ENCODE measurements around the gene FAH.
"Not testable (repeated sequence)": the region's sequence is repeated elsewhere in the genome, so short reads cannot be mapped to it uniquely, and the experiment has no call there.

Gene FAH

DNA sequence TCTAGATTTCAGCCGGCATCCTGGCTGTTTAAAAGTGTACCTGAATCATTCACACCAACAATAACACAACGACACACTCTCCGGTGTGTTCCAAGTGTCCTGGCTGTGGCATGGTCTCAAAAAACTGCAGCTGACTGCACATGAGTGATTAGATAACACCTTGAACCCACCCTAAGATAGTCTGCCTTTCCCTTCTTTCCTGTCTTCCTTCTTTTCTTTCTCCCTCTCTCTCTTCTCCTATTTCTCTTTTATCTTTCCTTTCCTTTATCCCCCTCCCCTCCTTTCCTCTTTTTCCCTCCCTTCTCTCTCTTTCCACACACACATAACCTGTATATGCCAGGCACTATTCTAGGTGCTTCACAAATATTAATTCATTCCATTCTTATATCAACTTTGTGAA, 1.2 kb upstream of the FAH start:
- DNase-seq (ENCODE audit: low spot score), result no peak

DNA sequence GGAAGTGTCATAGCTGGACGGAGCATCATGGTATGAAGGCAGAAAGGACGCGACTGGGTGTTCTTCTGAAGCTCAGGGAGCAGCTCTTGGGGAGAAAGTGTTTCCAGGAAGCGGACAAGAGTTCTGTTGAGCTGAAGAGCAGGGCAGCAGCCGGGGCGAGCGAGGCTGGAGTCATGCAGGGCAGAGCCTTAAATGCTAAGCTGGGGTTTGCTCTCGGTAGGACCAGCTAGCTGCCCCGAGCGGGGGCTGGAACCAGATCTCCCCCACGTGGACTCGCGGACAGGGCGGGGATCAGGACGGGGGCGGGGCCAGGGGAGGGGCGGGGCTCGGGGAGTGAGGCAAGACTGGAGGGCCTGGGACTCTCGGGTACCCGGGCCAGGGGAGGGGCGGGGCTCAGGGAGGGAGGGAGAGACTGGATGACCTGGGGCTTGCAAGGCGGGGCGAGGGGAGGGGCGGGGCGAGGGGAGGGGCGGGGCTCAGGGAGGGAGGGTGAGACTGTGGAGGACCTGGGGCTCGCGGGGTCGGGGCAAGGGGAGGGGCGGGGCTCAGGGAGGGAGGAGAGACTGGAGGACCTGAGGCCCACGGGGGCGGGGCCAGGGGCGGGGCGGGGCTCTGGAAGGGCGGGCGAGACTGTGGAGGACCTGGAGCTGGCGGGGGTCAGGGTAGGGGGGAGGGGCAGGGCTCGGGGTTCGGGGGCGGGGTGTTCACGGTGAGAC, 461 bp upstream of the FAH start:
- DNase-seq (ENCODE audit: low spot score), result peak; percentile 86

DNA sequence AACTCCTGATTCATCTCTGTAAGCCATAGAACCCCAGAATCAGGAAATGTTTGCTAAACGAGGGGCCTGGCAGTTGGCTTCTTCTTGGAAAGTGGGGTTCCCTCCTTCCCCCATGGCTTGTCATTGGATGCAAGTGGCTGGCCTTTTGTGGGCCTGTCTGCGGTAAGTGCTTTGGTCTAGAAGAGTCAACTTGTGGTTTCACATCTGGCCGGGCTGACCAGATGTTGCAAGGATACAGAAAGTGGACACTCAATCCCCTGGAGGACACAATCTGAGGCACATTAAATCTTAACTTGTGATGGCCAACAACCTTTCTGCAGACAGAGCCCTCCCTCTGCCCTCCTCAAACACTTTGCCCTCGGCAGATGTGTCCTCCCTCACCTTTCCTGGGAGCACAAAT, 1.1 kb downstream of the FAH start:
- DNase-seq (ENCODE audit: low spot score), result peak; percentile 18

DNA sequence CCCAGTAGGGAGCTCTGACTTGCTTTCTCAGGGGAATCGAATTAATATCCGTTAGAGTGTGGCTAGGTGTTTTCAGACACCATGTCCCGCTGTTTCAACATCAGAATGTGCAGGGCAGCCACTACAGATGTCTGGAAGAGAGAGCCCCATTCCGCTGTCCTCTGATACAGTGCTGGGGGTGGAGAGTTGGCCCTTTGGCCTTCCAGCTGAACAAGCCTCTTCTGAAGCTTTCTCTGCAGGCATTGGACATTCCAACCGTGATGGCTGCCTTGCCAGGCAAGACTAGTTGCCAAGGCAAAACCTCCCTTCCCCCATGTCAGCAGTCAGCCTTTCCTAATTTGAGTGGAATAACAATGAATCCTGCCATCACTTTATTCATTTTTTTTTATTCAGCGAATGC, 1.5 kb downstream of the FAH start:
- no peak for DNase-seq (ENCODE audit: low spot score)

DNA sequence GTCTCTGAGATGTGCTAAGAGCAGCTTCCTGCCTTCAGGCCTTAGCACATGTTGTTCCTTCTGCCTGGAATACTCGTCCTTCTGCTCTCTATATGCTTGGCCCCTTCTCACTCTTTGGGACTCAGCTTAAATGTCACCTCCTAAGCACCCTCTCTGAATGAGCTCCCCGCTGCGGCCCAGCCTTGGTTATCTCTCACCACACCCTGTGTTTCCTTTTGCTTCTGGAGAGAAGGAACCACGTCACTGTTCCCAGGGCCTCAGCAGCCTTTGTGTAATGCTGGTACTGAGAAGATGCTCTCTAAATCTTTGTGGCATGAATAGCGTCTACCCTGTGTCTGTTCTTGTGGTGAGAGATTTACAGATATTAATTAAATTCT, 2.2 kb downstream of the FAH start:
- DNase-seq (ENCODE audit: low spot score), result no peak

DNA sequence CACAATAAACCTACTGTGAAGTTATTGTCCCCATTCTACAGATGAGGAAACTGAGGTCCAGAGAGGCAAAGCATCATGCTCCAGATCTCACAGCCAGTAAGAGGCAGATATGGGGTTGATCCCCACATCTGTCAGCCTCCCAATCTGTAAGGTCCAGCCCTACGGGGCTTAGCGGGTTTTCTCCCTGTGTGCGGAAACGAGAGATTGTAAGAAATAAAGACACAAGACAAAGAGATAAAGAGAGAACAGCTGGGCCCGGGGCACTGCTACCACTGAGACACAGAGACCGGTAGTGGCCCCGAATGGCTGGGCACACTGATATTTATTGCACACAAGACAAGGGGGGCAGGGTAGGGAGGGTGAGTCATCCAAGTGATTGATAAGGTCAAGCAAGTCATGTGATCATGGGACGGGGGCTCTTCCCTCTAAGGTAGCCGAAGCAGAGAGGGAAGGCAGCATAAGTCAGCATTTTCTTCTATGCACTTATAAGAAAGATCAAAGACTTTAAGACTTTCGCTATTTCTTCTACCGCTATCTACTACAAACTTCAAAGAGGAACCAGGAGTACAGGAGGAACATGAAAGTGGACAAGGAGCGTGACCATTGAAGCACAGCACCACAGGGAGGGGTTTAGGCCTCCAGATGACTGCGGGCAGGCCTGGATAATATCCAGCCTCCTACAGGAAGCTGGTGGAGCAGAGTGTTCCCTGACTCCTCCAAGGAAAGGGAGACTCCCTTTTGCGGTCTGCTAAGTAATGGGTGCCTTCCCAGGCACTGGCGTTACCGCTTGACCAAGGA, 2.8 kb downstream of the FAH start:
- not testable (repeated sequence) for DNase-seq (ENCODE audit: low spot score)

DNA sequence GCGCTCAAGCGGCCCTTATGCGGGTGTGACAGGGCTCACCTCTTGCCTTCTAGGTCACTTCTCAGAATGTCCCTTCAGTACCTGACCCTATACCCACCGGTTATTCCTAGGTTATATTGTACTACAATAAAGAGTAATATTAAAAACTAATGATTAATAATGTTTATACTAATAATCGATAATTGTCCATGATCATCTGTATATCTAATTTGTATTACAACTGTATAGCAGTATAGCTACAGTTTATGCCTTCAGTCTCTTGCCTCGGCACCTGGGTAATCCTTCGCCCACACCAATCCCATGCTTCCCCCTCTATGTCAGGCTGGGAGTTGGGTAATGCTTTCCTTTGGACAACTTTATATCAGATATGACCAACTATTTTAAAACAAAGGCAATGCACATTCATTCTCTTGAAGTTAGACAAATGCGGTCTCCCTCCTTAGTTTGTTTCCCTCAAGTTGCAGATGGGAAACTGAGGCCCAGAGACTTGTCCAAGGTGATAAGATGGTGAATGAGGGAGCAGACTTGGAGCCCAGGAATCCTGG, 3.4 kb downstream of the FAH start:
- no peak for DNase-seq (ENCODE audit: low spot score)

DNA sequence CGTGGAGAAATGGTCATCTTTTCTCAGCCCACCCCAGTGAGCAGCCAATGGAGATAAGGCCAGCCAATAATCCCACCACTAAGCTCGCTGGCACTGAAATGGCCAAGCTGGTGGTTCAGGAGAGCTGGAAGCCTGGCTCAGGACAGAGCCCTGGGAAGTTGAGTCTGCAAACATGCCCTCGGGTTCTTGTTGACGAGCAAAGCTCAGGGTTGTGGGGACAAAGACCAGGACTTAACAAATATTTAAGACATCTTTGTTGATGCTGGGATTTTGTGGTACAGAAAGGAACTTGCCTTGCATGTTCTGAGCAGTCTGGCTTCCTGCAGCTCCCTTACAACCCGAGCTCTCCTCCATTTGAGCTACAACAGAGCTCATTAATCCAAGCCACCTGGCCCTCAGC, 4.4 kb downstream of the FAH start:
- no peak for DNase-seq (ENCODE audit: low spot score)

DNA sequence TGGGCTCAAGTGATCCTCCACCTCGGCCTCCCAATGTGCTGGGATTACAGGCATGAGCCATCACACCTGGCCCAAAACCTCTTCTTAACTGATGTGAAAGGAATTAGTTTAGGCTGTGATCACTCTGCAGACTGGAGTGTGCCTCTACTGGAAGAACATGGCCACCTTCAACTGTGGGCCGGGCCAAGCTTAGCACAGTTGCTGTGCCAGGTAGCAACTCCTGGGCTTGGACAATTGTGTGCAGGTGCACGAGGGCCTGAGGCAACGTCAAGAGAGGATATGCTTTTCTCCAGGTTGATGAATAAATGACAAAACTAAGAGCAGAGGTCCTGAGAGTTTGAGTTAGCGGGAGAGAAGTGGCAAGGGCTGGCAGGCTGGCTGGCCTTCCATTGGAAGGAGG, 6.5 kb downstream of the FAH start:
- no peak for DNase-seq (ENCODE audit: low spot score)

DNA sequence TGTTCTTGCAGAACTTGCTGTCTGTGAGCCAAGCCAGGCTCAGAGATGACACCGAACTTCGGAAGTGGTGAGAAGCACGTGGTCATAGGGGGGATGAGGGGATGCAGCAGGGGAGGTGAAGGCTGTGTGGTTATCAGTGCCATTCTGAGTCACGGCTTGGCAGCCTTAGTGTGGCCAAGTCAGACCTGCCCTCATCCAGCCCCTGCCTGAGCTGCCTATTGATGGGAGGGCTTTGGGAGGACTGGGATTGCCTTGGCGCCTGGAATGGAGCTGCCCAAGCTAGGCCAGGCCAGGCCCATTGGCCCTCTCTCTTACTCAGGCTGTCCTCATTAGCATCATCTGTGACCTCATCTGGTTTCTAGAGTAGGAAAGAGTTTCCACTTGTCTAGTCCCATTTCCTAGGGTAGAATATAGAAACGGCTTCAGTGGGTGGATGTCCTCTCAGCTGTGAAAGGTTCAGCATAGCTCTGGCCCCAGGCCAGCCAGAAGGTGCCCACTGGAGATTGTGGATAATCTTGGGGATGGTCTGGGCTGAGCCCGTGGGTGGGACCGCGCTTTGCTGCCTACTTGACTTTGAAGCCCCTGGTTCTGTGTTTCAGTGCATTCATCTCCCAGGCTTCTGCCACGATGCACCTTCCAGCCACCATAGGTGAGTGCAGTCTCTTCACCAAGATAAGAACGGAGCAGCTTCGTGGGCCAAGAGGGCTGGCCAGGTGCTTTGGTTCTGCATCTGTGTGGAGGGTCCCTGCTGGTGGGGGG, 7.2 kb downstream of the FAH start:
- no peak for DNase-seq (ENCODE audit: low spot score)

DNA sequence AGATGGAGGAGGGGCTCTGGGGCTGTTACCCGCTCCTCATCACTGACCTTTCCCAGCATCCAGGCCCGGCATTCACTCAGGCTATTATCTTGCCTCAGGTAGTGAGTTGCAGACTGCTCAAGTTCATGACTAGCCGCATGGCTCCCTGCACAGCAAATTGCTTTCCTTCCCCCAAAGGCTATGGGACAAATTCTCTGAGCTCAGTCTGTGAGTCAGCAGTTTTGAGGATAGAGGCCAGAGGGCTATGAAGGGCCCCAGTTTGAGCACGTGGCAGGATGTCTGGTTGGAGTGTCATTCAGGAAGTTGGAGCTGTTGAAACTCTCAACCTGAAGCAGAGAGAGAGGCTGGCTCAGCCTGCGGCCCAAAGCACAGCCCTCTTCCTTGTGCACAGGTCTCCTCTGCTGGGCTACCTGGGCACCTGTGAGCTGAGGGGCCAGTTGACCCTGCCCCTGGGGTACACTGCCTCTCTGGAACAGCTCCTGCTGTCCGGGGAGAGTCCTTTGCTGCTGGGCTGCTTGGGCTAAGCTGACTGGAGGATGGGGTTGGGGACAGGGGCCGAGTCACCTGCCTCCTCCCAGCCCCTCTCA, 7.9 kb downstream of the FAH start:
- peak; percentile 85 for DNase-seq (ENCODE audit: low spot score)

DNA sequence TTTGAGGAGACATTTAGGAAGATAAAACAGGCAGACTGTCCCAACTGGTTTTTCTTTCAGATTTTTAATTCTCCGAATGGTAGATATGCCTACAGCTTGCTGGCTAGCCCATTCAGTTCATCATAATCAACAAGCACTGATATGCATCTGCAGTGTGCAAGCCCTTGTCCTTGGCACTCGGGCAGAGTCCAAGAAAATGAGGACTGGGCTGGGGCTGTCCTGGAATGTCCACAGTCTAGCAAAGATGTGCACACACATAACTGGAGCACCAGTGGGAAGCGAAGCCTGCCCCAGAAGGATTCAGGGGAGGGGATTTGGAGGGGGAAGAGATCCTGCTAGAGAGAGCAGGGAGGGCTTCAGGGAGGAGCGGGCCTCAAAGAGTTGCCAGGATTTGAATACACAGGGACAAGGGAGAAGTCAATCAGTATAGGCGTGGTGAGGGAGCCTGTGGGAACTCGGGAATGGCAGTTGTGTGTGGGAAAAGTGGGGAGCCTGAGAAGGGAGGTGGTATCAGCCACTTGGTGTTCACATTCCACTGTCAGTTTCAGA, 8.7 kb downstream of the FAH start:
- no peak for DNase-seq (ENCODE audit: low spot score)

DNA sequence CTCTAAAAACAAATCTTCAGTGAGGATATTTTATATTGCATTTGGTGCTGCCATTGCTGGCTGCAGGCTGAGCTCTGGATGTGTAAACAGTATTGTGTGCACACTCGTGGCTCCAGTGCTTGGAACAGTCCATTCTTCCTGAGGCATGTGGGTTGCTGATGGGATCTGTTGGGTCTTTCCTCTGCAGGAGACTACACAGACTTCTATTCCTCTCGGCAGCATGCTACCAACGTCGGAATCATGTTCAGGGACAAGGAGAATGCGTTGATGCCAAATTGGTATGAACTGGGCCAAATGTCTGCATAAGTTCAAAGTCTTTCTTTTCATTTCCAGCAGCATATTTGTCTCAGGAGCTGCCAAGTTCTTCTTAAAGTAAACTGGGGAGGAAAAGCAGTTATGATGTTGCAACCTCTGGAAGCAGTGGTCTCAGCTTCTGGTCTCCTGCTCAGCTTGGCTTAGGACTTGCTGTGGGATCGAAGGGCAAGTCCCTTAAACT, 9.3 kb downstream of the FAH start:
- no peak for DNase-seq (ENCODE audit: low spot score)

DNA sequence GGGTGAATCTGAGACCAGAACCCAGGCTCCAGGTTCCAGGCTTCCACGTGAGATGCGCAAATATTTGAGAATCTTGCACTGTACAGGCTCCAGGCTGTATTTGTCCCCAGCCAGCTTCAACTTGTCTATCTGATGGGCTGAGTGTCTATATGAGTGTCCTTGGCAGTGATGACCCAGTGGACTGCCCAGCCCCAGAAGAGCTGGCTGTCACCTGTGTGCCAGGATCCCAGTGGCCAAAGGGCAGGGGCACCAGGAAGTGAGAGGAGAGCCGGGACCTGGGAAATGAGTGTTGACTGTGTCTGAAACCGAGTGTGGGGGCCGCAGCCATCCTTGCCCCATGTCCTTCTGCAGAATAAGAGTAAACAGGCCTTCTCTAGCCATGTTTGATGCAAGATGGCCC, 10.4 kb downstream of the FAH start:
- DNase-seq (ENCODE audit: low spot score), result no peak

DNA sequence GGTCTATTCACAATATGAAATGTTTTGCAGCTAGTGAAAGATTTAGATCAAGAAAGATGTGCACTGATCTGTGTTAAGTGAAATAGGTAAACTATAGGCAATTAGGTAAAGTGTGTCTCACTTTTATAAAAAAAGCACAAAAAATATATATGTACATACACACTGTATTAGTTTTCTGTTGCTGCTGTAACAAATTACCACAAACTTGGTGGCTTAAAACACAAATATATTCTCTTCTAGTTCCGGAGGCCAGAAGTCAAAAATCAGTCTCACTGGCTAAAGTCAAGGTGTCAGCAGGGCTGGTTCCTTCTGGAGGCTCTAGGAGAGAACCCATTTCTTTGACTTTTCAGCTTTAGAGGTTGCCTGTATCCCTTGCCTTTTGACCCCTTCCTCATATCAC, 11.1 kb downstream of the FAH start:
- no peak for DNase-seq (ENCODE audit: low spot score)

DNA sequence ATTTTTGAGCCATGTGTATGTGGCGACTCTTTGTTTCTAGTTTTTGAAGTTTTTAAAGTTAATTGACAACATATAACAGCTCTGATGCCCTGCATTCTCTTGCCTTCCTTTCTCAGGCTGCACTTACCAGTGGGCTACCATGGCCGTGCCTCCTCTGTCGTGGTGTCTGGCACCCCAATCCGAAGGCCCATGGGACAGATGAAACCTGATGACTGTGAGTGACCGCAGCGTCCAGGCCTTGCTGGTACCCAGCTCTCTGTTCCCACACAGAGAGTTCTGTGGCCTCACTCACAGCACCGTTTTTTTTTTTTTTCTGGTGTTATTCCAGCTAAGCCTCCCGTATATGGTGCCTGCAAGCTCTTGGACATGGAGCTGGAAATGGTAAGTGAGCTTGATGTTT, 15.1 kb downstream of the FAH start:
- DNase-seq (ENCODE audit: low spot score), result no peak

DNA sequence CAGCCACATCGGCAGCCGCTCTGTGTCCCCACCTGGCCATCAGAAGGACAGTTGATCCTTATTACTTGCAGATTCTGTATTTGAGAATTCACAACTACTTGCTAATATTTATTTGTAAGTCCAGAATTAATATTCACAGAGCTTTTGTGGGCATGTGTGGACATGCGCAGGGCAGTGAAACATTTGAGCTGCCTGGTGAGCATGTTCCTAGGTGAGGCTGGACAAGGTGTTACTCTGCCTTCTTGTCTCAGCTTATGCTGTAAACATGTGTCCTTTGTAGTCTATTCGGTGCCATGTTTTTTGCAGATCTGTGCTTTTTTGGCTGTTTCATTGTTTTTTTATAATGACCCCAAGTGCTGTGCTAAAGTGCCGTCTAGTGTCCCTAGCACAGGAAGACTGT, 15.6 kb downstream of the FAH start:
- DNase-seq (ENCODE audit: low spot score), result no peak

DNA sequence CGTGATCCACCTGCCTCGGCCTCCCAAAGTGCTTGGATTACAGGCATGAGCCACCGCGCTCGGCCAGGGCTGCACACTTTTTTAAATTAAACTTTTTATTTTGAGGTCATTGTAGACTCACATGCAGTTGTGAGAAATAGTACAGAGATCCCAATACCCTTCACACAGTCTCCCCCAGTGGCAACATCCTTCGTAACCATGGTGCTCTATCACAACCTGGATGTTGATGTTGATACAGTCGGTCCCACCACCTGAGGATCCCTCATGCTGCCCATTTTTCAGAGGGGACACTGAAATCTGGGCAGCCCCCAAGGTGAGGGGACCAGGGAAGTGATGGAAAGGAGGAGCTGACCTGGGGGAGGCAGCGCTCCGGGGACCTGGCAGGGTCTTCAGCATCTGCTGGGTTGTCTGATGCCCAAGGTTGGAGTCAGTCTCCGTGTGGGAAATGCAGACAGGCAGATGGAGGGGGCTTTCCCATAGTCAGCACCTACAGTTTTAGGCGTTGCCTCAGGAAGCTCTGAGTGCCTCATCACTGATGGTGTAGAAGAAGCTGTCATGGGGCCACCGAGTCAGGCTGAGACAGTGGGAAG, 17.1 kb downstream of the FAH start:
- no peak for DNase-seq (ENCODE audit: low spot score)

DNA sequence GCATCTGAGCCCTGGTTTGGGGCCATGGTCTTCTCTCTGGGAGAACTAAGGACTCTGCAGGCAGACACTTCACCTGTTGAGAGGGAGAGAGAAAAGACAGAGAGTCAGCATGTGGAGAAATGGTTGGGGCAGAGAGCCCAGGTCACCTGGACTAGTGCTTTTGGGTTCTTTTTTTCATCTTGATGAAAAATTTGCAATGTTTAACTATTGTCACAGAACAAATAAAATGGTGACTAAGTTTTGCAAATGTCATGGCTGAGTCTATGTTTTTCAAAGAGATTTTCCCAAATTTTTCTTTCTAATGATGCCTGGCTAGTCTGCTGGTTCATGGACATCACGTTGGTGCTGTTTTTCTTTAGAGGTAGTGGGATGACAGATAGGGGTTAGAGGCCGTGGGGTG, 17.8 kb downstream of the FAH start:
- DNase-seq (ENCODE audit: low spot score), result no peak

DNA sequence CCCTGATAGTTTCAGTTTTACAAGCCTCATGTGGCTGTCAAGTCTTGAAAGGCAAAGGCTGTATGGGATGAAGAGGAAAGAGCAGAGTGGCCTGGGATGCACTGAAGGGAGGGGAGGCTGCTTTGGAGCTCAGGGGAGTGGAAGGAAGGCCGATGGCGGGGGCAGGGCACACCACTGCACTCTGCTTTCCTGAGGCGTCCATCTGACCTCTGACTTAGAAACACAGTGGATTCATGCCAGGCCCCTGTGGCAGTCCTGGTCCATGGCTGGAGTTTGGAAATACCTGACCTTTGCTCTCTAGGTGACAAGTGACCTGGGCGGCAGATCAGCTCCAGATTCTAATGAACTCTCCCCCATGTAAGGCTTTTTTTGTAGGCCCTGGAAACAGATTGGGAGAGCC, 19.0 kb downstream of the FAH start:
- no peak for DNase-seq (ENCODE audit: low spot score)

DNA sequence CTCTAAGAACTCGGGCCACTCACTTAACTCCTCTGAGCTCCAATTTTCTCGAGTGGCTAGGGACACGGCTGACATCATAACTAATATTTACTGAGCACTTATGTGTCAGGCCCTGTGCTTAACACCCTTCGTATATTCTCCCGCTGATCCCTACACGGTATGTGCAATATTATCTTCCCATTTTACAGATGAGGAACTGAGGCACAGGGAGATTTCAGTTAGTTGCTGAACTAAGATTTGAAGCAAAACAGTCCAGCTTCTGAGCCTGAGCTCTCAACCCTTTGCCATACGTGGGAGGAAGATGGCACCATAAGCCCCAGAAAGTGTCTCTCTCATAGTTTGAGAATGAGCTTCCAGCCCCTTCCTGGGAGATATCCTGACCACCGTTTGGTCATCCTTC, 19.6 kb downstream of the FAH start:
- no peak for DNase-seq (ENCODE audit: low spot score)

Measured in RKO (cell line).